ENCODE measurements around the gene GALNT17. TPM values are rescaled to one million over a fixed set of nuclear protein-coding genes. Genes with fewer than 3 reads are reported as not detected.

The GALNT17 gene
- total RNA-seq, 4 donors from 2014 or later: 66.0 to 97.9 (median 76.0) TPM

GRCh38 chr7:71618278-71618677 lies 486.3 kb downstream of the GALNT17 start:
- no peak overlapping the region for H3K4me3 ChIP-seq
- no peaks in the 10 kb centered on the region for H3K36me3 ChIP-seq
- no peaks in the 10 kb centered on the region for H3K9me3 ChIP-seq
- H3K4me1 ChIP-seq: peaks cover 0 to 31% (median 7%) of the 10 kb centered on the region in 4 donors
- no peak for DNase-seq (ENCODE audit: low spot score in 2 of 2)
- WGBS, 2 donors: 52 to 64% methylated on average over 2 of the region's 2 CpGs
- TF ChIP-seq EP300 (IDR thresholded peaks at IDR 0.05): no peak
- TF ChIP-seq CTCF (IDR thresholded peaks at IDR 0.05): no peak
- no peak for TF ChIP-seq POLR2A (IDR thresholded peaks at IDR 0.05)
- H3K27me3 ChIP-seq: no peaks in the 10 kb centered on the region
- H3K27ac ChIP-seq: peak overlapping the region in 1 of 4 donors; percentile 37

- H3K27me3 ChIP-seq: no peaks in the 10 kb centered on the region
- 92 to 95% methylated on average over 4 of the region's 4 CpGs for WGBS, 2 donors
- no peak overlapping the region for H3K27ac ChIP-seq
- H3K4me1 ChIP-seq: peaks cover 0 to 6% (median 0%) of the 10 kb centered on the region in 4 donors
- no peak for DNase-seq (ENCODE audit: low spot score in 2 of 2)
- TF ChIP-seq CTCF (IDR thresholded peaks at IDR 0.05): no peak
- TF ChIP-seq EP300 (IDR thresholded peaks at IDR 0.05): no peak
- no peak for TF ChIP-seq POLR2A (IDR thresholded peaks at IDR 0.05)
- H3K4me3 ChIP-seq: no peak overlapping the region
- no peaks in the 10 kb centered on the region for H3K9me3 ChIP-seq
- H3K36me3 ChIP-seq: no peaks in the 10 kb centered on the region
These were observed 493.6 kb downstream of the GALNT17 start for GRCh38 chr7:71625545-71625944.

- no peak overlapping the region for H3K27ac ChIP-seq
- whole genome bisulfite sequencing, 2 donors: 84 to 96% methylated on average over 1 of the region's 1 CpG
- H3K4me1 ChIP-seq: no peaks in the 10 kb centered on the region
- no peak overlapping the region for H3K4me3 ChIP-seq
- H3K36me3 ChIP-seq: no peaks in the 10 kb centered on the region
- H3K9me3 ChIP-seq: no peaks in the 10 kb centered on the region
- no peaks in the 10 kb centered on the region for H3K27me3 ChIP-seq
- DNase-seq (ENCODE audit: low spot score in 2 of 2): no peak
- no peak for TF ChIP-seq CTCF (IDR thresholded peaks at IDR 0.05)
- TF ChIP-seq POLR2A (IDR thresholded peaks at IDR 0.05): no peak
- no peak for TF ChIP-seq EP300 (IDR thresholded peaks at IDR 0.05)
These were observed 494.3 kb downstream of the GALNT17 start for GRCh38 chr7:71626206-71626605.

- TF ChIP-seq CTCF (IDR thresholded peaks at IDR 0.05): no peak
- TF ChIP-seq POLR2A (IDR thresholded peaks at IDR 0.05): no peak
- TF ChIP-seq EP300 (IDR thresholded peaks at IDR 0.05): no peak
- Histone ChIP-seq H3K9me3 (no peaks in the 10 kb centered on the region), H3K36me3 (no peaks in the 10 kb centered on the region), H3K27me3 (no peaks in the 10 kb centered on the region), H3K4me1 (peaks cover 0 to 7% (median 0%) of the 10 kb centered on the region in 4 donors), H3K27ac (no peak overlapping the region), H3K4me3 (no peak overlapping the region)
- DNase-seq (ENCODE audit: low spot score in 2 of 2): no peak
- WGBS, 2 donors: 66 to 67% methylated on average over 7 of the region's 7 CpGs
These were observed 495.7 kb downstream of the GALNT17 start for GRCh38 chr7:71627651-71628050.

- H3K27ac ChIP-seq: no peak overlapping the region
- no peaks in the 10 kb centered on the region for H3K9me3 ChIP-seq
- no peak for TF ChIP-seq EP300 (IDR thresholded peaks at IDR 0.05)
- TF ChIP-seq CTCF (IDR thresholded peaks at IDR 0.05): no peak
- TF ChIP-seq POLR2A (IDR thresholded peaks at IDR 0.05): no peak
- WGBS, 2 donors: 91 to 95% methylated on average over 4 of the region's 4 CpGs
- H3K27me3 ChIP-seq: no peaks in the 10 kb centered on the region
- DNase-seq (ENCODE audit: low spot score in 2 of 2): no peak
- no peaks in the 10 kb centered on the region for H3K36me3 ChIP-seq
- peaks cover 0 to 22% (median 2%) of the 10 kb centered on the region in 4 donors for H3K4me1 ChIP-seq
- no peak overlapping the region for H3K4me3 ChIP-seq
These were observed 498.6 kb downstream of the GALNT17 start for GRCh38 chr7:71630516-71630915.
